GM18511 (cell line): ENCODE data around the gene EDA.
A peak's percentile ranks its signal among the peaks of the same experiment; 100 is the strongest.

Experiments used
- ATAC-seq: cut with Tn5 transposase; IDR thresholded peaks from one replicate; pipeline ENCODE4 v1.9.1; 2021; ENCODE audit warnings: mild to moderate bottlenecking, moderate library complexity; ENCODE audit not compliant: unreplicated experiment

Gene EDA

DNA sequence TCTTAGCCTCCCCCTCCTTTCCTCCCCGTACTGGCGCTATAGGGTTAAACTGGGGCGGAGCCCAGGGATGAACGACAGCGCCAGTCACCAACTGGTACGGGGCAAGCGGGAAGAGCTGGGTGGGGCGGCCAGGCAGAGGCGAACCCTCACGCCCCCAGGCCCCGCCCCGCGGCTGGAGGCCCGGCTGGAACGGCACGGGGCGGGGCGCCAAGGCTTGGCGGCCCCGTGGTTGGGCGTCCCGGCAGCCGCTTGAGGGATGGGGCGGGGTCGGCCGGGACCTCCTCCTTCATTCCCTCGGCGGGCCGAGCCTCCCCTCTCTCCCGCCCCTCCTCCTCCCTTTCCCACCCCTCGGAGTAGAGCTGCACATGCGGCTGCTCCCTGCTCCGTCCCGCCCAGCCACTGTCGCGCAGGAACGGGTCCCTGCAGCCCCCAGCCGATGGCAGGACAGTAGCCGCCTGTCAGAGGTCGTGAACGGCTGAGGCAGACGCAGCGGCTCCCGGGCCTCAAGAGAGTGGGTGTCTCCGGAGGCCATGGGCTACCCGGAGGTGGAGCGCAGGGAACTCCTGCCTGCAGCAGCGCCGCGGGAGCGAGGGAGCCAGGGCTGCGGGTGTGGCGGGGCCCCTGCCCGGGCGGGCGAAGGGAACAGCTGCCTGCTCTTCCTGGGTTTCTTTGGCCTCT is at the start of gene EDA:
EDA (plus strand) TSS at position 335 of the 678 bp plus-strand sequence.
- ATAC-seq: peak; percentile 68

DNA sequence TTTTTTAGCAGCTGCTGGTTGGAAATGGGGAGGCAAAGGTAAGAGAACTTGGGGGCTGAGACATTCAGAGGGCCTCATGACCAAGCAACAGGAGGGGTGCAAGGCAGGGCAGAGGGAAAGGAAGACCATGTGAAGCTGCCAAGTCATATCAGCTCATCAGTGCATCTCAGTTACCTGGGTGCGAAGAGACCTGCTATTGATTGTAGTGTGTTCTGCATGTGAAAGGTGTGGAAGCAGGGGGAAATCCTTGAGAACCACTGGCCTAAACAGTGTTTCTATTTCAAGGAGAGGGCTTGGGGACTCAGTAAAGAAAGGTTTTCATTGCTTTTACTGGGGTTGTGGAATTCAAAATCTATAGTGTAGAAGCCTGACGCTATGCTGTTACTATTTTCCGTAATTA is 47.1 kb upstream of the EDA start:
- no peak for ATAC-seq

DNA sequence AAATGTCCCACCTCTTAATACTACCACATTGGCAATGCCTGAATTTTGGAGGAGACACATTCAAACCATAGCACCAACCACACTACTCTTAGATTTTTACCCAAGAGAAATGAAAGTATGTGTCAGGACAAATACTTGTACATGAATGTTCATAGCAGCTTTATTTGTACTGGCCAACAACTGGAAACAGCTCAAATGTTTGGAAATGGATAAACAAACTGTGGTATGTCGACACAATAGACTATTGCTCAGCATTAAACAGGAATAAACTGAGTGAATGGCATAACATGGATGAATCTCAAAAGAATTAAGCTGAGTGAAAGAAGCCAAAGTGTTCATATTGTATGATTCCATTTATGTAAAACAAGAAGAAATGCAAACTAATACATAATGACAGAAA is 18.5 kb upstream of the EDA start:
- no peak for ATAC-seq

DNA sequence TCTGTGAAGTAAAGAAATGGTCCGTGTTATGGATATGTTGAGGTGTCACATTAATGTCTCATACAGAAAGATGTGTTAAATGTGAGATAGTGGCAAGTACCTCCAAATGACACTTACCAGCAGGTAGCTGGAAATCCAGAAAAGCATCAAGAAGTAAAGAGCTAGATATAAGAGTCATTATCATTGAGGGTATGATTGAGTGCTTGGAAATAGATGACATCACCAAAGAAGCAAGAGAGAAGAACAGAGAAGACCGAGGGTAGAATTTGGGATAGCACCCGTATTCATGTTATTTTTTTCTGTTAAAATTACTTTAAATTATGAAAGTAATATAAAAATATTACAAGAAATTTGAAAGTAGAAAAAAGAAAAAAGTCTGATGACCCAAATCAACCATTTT is 15.7 kb upstream of the EDA start:
- ATAC-seq: no peak

DNA sequence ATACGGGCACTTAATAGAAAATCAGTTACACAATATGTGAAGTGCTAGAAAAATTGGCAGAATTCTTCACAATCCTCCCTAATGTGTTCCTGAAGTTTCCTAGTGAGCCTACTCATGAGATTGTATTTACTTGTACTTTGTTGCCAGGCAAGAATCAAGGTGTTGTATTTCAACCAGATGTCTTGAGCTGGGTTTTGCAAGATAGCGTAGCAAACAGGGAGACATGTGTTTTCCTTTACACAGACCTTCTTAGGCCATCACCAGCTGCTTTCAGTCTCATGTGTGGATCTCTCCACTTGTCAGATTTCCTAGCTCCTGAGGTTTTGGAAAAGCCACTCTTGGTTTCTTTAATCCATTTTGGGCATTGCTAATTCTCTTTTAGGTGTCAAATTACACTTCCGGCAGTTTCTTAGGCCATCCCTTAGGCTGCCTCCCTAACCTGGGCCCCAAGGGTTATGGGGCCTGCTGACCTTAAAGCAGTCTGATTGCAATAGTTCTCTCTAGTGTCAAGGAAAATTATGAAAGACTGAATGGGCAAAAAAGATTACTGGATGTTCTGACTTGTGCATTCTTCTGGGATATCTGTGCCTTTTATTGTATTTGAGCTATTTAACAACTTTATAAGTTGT is 12.2 kb upstream of the EDA start:
- no peak for ATAC-seq

DNA sequence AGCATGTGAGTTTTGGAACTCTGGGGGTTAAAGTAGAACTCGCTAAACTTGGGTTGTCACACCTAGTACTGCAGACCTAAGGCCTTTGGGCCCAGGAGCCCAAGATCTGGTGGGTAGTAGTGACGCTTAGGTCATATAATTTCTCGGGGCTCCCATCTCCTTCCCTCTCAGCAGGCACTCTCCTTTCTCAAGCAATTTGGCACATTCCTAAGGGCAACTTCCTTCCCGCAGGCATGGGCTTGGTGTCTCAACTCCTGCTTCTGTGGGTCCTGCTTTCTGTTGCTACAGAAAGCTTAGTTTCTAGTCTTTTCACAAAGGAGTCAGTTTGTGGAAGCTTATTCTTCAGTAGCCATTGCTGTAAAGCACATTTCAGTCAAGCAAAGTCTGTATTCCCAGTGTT is 10.4 kb upstream of the EDA start:
- no peak for ATAC-seq

DNA sequence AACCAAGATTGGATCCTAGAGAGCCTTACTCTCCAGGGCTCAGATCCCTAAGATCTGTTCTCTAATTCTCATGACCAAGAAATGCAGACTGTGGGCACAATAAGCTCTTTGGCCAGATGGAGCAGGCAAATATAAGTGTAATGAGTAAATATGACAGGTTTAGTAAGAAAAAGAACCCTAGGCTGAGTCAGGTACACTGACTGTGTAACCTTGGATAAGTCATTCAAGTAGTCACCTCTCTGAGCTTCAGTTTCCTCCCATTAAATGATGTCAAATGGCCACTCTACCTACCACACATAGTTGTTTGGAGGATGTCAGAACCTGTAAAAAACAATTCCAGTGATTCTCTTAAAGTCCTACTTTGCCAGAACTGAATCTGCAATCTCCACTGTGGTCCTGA is 8.3 kb upstream of the EDA start:
- ATAC-seq: no peak

DNA sequence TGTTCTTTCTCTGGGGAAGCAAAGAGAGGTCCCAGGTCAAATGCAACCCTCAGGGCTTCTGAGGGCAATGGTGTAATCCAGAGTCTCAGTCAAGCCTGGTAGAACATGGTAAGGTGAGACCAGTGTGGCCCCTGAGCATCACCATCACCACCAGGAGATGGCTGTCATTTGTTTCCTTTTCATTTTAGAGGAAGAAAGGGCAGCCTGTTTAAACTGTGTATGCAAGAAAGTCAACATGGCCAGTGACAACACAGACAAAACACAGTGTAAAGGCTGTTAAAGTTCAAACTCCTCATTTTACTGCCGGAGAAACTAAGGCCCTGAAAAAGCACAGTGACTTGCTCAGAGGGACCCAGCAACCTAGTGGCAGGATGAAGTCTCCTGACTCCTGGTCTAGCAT is 2.0 kb upstream of the EDA start:
- ATAC-seq: no peak

DNA sequence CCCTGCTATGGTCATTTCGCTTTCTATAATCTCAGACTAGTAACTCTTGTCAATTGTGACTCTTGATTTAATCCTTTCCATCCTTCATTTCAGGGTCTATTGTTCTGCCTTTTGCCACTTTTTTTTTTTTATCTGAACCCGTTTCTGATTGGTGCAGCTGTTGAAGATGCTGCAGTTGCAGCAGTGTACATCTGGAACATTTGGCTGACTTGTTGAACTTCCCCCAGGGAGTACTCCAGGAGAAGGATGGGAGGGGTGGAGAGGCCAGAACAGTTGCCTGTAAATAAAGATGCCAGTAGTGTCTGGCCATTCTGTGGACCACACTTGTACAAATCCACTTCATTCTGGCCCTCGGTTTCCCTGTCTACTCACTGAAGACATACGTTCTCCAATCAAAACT is 1.0 kb upstream of the EDA start:
- no peak for ATAC-seq

DNA sequence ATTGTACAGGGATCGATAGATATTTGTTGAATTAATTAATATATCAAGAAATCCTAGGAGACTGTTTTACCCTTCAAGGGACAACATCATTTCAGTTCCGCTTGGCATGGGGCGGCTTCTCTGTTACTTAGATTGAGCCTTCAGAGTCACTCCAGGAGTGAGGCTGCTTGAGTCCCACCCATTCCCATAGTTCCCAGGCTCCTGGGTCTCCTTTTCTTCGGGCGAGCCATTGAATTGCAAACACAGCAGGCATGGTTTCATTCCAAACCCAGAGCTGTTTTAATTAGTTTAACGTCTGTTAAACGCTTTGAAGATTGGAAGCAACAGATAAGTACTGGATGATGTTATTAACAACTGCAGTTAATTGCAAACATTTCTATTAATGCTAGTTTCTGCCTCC is 571 bp upstream of the EDA start:
- ATAC-seq: no peak

DNA sequence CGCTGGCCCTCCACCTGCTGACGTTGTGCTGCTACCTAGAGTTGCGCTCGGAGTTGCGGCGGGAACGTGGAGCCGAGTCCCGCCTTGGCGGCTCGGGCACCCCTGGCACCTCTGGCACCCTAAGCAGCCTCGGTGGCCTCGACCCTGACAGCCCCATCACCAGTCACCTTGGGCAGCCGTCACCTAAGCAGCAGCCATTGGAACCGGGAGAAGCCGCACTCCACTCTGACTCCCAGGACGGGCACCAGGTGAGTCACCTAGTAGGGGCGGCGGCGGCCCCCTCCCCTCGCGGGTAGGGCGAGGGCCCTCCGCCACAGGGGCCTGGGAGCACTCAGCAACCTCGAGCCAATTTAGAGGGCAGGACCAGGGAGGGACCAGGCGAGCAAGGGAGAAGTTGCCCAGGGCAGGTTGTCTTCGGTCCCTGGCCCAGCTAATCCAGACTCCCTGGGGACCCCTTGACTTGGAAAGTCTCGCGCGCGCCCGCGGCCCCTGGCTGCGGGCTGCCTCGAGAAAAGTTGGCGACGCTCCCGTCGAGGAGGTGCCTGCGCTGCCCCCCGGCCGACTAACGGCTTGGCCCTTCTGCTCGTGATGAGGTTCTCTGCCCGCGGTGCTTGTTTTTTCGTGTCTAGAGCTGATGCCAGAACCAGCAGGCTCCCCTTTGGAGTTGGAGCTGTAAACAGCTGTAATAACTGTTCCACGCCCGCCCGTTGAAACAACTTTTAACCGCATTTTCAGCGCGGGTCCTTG is 717 bp downstream of the EDA start:
- ATAC-seq: no peak

DNA sequence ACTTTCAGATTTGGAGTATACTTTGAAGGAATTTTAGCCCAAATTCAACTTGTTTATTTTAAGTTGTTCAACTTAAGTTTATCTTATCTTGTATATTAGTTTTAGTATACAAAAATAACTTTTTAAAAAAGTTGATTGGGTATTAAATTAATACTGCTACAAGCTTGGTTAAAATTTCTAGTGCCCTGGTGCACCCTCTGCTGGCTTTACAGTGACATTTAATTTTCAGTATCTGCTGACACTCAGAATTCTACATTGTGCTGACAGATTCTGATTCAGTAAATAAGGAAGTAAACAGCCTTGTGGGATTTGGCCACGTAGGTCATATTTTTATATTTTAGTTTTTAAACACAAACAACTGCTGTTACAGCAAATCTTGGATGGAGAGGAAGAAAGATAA is 2.9 kb downstream of the EDA start:
- ATAC-seq: no peak

DNA sequence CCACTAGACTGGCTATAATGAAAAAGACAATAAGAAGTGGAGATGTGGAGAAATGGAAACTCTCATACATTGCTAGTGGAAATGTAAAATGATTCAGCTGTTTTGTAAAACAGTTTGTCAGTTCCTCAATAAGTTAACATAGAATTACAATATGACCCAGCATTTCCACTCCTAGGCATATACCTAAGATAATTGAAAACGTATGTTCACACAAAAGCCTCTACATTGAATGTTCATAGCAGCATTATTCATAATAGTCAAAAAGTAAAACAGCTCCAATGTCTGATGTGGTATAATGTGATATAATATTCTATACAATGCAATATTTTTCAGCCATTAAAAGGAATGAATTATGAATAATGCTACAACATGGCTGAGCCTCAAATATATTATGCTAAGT is 10.2 kb downstream of the EDA start:
- no peak for ATAC-seq

DNA sequence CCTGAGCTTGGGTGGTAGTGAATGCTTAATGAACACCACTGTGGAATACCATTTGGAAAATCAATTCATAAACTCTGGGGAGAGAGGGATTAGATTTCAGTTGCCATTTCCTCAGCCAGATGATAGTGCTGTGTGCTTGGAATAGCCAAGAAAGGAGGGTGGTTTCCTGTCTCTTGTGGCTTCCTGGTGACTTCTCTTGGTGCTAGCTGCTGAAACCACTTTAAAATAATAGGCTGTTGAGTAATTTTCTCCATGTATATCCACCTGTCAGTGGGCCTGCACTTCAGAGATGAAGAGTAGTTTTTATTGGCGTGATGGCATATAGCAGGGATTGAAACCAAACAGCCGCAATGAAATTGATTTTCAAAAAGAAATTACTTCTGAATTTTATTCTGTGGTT is 11.8 kb downstream of the EDA start:
- no peak for ATAC-seq

DNA sequence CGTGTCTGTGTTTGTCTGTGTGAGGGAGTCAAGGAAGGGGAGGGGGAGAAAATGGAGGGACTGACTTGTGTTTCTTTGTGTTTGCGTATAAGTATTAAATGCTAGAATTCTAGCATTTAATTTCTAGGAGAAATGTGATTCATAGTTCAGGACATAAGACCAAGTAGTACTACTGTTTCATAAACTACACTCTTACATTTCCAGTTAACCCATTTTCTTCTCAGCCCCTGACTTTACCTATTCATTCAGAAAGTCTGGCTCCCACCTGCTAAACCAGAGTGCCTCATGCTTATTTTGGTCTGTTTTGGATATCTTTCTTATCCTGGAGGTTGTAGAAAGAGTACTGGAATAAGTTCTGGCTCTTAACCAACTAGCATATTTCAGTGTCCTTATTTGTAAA is 14.2 kb downstream of the EDA start:
- no peak for ATAC-seq

DNA sequence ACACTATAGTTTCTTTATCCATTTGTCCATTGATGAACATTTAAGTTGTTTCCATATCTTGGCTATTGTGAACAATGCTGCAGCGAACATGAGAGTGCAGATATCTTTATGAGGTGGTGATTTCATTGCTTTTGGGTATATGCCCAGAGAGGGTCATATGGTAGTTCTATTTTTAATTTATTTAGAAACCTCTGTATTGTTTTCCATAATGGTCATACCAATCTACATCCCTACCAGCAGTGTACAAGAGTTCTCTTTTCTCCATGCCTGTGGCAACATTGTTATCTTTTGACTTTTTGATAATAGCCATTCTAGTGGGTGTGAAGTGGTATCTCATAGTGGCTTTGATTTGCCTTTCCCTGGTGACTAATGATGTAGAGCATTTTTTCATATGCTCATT is 48.8 kb downstream of the EDA start:
- ATAC-seq: no peak

DNA sequence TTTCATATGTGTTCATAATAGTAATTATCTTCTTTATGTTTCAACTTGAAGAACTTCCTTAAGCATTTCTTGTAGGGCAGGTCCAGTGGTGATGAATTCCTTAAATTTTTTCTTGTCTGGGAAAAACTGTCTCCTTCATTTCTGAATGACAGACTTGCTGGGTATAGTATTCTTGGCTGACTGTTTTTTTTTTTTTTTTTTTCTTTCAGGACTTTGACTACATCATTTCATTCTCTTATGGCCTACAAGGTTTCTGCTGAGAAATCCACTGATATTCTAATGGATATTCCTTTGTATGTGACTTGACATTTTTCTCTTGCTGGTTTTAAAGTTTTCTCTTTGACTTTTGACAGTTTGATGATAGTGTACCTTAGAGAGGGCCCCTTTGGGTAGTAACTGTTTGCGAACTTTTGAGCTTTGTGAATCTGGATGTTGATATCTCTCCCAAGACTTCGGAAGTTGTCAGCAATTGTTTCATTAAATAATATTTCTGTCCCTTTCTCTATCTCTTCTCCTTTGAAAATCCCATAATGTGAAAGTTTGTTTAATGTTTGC is 54.2 kb downstream of the EDA start:
- no peak for ATAC-seq

DNA sequence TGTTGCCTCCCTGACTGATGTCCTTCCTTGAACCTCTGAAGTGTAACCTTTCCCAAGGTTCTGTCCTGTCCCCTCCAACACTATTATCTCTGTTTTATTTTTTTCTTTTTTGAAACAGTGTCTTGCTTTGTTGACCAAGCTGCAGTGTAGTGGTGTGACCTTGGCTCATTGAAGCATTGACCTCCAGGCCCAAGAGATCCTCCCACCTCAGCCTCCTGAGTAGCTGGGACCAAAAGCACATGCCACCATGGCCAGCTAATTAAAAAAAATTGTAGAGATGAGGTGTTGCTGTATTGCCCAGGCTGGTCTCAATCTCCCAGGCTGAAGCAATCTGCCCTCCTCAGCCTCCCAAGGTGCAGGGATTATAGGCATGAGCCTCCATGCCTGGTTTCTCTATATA is 59.0 kb downstream of the EDA start:
- no peak for ATAC-seq

DNA sequence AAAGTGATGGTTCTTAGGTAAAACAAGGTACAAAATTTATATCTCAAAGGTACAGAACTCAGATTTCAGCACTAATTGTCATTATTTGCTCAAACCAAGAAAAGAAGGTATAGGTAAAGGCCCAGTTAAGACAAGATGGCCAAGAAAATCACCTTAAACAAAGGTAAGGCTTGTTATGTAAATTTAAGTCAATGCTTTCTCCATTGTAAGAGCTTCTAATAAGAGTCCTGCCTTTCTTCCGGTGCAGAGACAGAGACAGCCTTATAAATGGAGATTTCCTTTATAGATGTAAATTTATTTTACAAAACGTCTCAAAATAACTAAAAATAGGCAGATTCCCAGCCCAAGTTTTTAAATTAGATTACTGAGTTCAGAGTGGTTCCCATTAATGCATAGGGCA is 89.9 kb downstream of the EDA start:
- no peak for ATAC-seq

DNA sequence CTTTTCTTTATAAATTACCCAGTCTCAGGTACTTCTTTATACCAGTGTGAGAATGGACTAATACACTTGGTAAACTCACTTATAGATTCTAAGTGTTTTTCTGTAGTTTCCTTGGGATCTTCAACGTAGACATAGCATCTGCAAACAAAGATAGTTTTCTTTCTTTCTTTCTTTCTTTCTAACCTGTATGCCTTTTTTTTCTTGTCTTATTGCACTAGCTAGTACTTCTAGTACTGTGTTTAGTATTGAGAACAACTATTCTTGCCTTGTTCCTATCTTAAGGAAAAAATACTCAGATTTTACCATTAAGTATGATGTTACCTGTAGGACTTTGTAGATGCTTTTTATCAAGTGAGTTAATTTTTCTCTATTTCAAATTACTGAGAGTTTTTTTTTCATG is 102.2 kb downstream of the EDA start:
- ATAC-seq: no peak

DNA sequence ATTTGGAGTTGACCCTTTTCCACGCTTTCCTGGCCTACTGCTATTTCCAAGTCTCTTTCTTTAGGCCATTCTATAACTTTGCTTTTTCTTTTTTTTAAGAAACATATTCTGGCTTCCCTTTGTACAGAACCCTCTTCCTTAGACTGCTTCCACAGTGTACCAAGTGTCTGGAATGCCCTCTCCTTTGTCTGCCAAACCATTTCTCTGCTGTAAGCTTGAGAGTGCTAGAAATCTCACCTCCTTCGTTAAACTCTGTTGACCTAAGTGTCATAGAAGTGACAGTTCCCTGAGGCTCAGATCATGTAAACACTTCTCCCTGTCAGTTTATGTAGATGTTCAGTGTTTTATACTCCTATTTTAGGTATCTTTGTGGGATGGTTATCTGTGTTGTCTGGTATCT is 108.4 kb downstream of the EDA start:
- ATAC-seq: no peak

DNA sequence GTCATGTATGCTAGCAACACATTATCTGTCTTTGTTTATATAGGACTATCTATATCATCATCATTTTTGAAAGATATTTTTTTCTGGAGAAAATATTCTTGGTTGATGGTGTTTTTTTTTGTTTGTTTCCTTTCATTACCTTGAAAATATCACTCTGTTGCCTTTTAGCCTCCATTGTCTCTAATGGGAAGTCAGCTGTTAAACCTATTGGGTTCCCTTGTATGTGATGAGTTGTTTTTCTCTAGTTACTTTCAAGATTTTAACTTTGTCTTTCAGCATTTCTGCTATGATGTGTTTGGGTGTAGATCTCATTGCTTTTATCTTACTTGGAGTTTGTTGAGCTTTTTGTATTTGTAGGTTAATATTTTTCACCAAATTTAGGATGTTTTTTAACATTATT is 124.4 kb downstream of the EDA start:
- no peak for ATAC-seq
